Breast epithelium (tissue), 4 donors: ENCODE measurements around the gene TIAM1. TPM values are rescaled to one million over a fixed set of nuclear protein-coding genes. Genes with fewer than 3 reads are reported as not detected.

ENCODE experiments used
- DNase-seq, 2 donors: peaks; one replicate each; pipeline ENCODE4 v3.0.0-alpha.2; 2019; ENCODE audit warnings: low spot score in 2 of 2
- H3K27ac ChIP-seq, 2 donors: fragments of 200-600 bp; sonication (generic) in 1 of 2; one replicate each; pipeline ENCODE4 v1.5.1; 2016 to 2019; ENCODE audit warnings: mild to moderate bottlenecking in 1 of 2
- H3K27me3 ChIP-seq, 2 donors: fragments of 200-600 bp; sonication (generic) in 1 of 2; one replicate each; pipeline versions ENCODE4 v1.5.1 to v1.6.0; 2017 to 2019; ENCODE audit warnings: control low read depth in 1 of 2, mild to moderate bottlenecking in 1 of 2
- H3K36me3 ChIP-seq: fragments of 200-600 bp; one replicate; pipeline ENCODE4 v1.5.1; 2019
- H3K4me1 ChIP-seq, 2 donors: fragments of 200-600 bp; sonication (generic); one replicate each; pipeline ENCODE4 v1.5.1; 2016 to 2019; ENCODE audit warnings: control low read depth in 1 of 2
- H3K4me3 ChIP-seq, 3 donors: fragments of 200-600 bp; sonication (generic); 1 replicate in 2 of 3; 2 replicates in 1 of 3; pipeline ENCODE4 v1.5.1; 2016 to 2019; ENCODE audit warnings: mild to moderate bottlenecking in 3 of 3, moderate library complexity in 2 of 3
- H3K9me3 ChIP-seq, 2 donors: fragments of 200-600 bp; sonication (generic) in 1 of 2; one replicate each; pipeline ENCODE4 v1.5.1; 2016 to 2019; ENCODE audit warnings: control low read depth in 1 of 2
- POLR2A ChIP-seq: fragments of 450-650 bp; IDR thresholded peaks from one replicate; pipeline ENCODE4 v1.6.1; 2016; ENCODE audit warnings: antibody characterized with exemption, mild to moderate bottlenecking, moderate library complexity
- POLR2AphosphoS5 ChIP-seq, 3 donors: sonication (generic); formaldehyde crosslinking; IDR thresholded peaks; one replicate each; pipeline ENCODE4 v1.6.1; 2017; ENCODE audit warnings: antibody characterized with exemption in 3 of 3
- intact Hi-C: fragments of 100-400 bp; cut with DNase I; formaldehyde crosslinking; loops from one replicate; pipeline ENCODE4 v1.15.1; 2023; ENCODE audit warnings: low total_unique reads
- total RNA-seq, 3 donors: library from RNA; depleted of rRNA; stranded (reverse); fragments of >200 nt; gene quantifications; one replicate each; pipeline ENCODE4 v1.1.0, GENCODE V29; 2016
- TF ChIP-seq, protein P1 (sequence below), 3 donors: fragments of 450-650 bp; IDR thresholded peaks; one replicate each; pipeline ENCODE4 v1.5.1; 2016 to 2017; ENCODE audit warnings: antibody characterized with exemption in 3 of 3, mild to moderate bottlenecking in 3 of 3, moderate library complexity in 3 of 3

TIAM1 gene
- total RNA-seq, 3 donors from 2014 or later: 10.6 to 17.7 (median 11.8) TPM

DNA sequence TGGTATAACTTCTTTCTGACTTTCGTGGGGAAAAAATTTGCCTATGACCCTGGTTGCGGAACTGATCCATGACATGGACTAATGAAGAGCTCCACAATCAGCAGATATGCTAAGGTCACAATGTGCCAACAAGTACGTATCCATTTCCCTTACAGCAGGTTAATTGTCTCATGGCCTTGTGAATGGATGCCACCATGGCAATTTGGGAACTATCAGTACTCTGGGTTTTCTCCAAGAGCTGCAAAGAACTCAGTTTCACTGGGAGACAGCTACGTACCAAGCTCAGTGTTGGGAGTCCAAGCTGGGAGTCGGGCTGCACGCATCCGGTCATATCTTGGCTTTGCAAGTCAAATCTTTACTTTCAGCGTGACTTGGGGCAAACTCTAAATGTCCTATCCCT is 64.8 kb downstream of the TIAM1 start:
- no peak for DNase-seq
- Histone ChIP-seq H3K4me3 (no peak overlapping the region), H3K36me3 (no peaks in the 10 kb centered on the region), H3K27ac (no peak overlapping the region), H3K9me3 (no peaks in the 10 kb centered on the region), H3K27me3 (no peaks in the 10 kb centered on the region), H3K4me1 (no peaks in the 10 kb centered on the region)
- intact Hi-C loops: no loop called here
- TF ChIP-seq POLR2A: no peak

DNA sequence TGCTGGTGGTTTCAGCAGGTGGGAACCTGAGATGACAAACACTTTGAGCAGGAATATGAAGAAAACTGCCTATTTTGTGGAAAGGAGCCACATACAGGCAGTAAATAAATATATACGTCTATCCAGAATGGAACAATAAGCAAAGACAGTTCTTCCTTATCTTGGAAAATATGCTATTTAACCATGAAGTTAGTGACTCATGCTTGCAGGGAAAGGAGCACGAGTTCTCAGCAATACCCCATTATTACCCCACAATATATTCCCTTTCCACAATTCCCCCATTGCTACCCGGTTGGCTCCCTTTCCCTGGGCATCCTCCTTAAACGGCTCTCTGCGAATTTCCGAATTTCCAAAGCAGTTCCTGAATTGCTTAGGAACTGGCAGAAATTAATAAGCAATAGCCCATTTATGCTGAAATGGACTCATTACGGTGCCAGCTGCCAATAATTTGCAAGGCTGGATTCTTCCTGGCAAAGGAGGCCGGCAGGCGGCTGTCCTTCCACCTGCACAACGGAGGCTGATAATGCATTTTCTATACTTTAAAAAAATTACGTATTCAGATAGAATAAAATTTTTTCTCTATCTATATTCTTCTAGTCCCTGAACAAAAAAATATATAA is 65.4 kb downstream of the TIAM1 start:
- H3K27me3 ChIP-seq: no peaks in the 10 kb centered on the region
- H3K9me3 ChIP-seq: no peaks in the 10 kb centered on the region
- no peak for TF ChIP-seq POLR2AphosphoS5 (IDR thresholded peaks at IDR 0.05)
- TF ChIP-seq POLR2A: no peak
- TF ChIP-seq, protein P1, sequence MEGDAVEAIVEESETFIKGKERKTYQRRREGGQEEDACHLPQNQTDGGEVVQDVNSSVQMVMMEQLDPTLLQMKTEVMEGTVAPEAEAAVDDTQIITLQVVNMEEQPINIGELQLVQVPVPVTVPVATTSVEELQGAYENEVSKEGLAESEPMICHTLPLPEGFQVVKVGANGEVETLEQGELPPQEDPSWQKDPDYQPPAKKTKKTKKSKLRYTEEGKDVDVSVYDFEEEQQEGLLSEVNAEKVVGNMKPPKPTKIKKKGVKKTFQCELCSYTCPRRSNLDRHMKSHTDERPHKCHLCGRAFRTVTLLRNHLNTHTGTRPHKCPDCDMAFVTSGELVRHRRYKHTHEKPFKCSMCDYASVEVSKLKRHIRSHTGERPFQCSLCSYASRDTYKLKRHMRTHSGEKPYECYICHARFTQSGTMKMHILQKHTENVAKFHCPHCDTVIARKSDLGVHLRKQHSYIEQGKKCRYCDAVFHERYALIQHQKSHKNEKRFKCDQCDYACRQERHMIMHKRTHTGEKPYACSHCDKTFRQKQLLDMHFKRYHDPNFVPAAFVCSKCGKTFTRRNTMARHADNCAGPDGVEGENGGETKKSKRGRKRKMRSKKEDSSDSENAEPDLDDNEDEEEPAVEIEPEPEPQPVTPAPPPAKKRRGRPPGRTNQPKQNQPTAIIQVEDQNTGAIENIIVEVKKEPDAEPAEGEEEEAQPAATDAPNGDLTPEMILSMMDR (IDR thresholded peaks at IDR 0.05): no peak
- DNase-seq: no peak
- intact Hi-C loops: no loop called here
- no peaks in the 10 kb centered on the region for H3K4me1 ChIP-seq
- H3K36me3 ChIP-seq: no peaks in the 10 kb centered on the region
- no peak overlapping the region for H3K27ac ChIP-seq
- H3K4me3 ChIP-seq: no peak overlapping the region

DNA sequence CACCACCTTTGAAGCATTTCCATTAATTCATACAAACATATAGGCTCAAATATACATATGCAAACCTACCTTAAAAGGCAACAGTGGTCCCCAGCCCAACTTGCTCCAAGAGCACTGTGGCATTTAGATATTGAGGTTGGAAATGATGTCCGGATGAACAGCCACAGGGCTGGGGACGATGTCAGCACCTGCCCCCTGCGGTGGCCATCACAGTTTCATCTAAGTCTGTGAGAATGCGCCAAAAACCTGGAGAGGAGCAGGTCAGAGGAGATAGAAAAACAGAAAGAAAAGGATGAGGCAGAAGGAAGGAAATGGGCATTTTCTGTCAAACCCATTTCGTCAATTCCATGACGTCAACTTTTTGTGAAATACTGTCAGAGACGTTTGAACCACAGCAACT is 67.4 kb downstream of the TIAM1 start:
- no peaks in the 10 kb centered on the region for H3K27me3 ChIP-seq
- no peak for TF ChIP-seq POLR2AphosphoS5 (IDR thresholded peaks at IDR 0.05)
- TF ChIP-seq, protein P1 (IDR thresholded peaks at IDR 0.05): no peak
- no peak overlapping the region for H3K4me3 ChIP-seq
- H3K4me1 ChIP-seq: no peaks in the 10 kb centered on the region
- no peak for DNase-seq
- intact Hi-C loops: no loop called here
- no peaks in the 10 kb centered on the region for H3K9me3 ChIP-seq
- H3K27ac ChIP-seq: no peak overlapping the region
- H3K36me3 ChIP-seq: no peaks in the 10 kb centered on the region

GRCh38 chr21:31275901-31276300 is 68.2 kb downstream of the TIAM1 start:
- H3K27ac ChIP-seq: no peak overlapping the region
- TF ChIP-seq POLR2A (no peak), POLR2AphosphoS5 (IDR thresholded peaks at IDR 0.05) (no peak)
- TF ChIP-seq, protein P1 (IDR thresholded peaks at IDR 0.05): no peak
- no peaks in the 10 kb centered on the region for H3K36me3 ChIP-seq
- DNase-seq: no peak
- H3K27me3 ChIP-seq: no peaks in the 10 kb centered on the region
- no peaks in the 10 kb centered on the region for H3K4me1 ChIP-seq
- intact Hi-C loops: no loop called here
- H3K9me3 ChIP-seq: no peaks in the 10 kb centered on the region
- H3K4me3 ChIP-seq: no peak overlapping the region

DNA sequence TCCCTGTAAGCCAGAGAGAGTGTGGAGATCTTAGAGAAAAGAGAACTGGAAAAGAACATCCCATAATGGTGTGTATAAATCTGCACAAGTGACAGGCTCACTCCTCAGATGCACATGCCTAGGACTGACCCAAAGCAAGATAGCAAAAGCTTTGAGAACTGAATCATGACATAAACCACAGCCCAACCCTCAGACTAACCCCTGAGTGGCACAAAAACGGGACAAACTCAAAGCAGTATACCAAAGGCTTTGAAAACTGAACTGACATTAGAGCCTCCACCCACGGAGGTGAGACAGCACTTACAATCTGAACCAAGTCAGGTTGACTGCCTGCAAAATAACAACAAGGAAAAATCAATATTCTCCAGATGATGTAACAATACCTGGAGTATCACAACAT is 70.8 kb downstream of the TIAM1 start:
- Histone ChIP-seq H3K36me3 (no peaks in the 10 kb centered on the region), H3K27me3 (no peaks in the 10 kb centered on the region), H3K4me3 (no peak overlapping the region), H3K9me3 (no peaks in the 10 kb centered on the region), H3K27ac (no peak overlapping the region), H3K4me1 (no peaks in the 10 kb centered on the region)
- no peak for DNase-seq
- TF ChIP-seq POLR2AphosphoS5 (IDR thresholded peaks at IDR 0.05) (no peak), POLR2A (no peak)
- TF ChIP-seq, protein P1 (IDR thresholded peaks at IDR 0.05): no peak
- intact Hi-C loops: no loop called here

GRCh38 chr21:31268090-31268489 is 76.0 kb downstream of the TIAM1 start:
- intact Hi-C loops: no loop called here
- H3K4me3 ChIP-seq: no peak overlapping the region

More at GRCh38 chr21:31268090-31268489, 76.0 kb downstream of the TIAM1 start:
- no peak for DNase-seq
- Histone ChIP-seq H3K9me3 (no peaks in the 10 kb centered on the region), H3K4me1 (no peaks in the 10 kb centered on the region), H3K27me3 (no peaks in the 10 kb centered on the region), H3K27ac (no peak overlapping the region), H3K36me3 (no peaks in the 10 kb centered on the region)
- no peak for TF ChIP-seq POLR2AphosphoS5 (IDR thresholded peaks at IDR 0.05)
- no peak for TF ChIP-seq POLR2A
- TF ChIP-seq, protein P1 (IDR thresholded peaks at IDR 0.05): no peak
